Measurements from ENCODE around the gene TGFA.

Gene TGFA

GRCh38 chr2:70412294-70413070 is 141.1 kb downstream of the TGFA start:
- H3K79me2 ChIP-seq (ENCODE audit: insufficient read depth, low read length), result no peaks in the 10 kb centered on the region
- no peak for TF ChIP-seq EZH2 (IDR thresholded peaks at IDR 0.05; ENCODE audit: borderline replicate concordance, low read length)
- TF ChIP-seq CTCF (IDR thresholded peaks at IDR 0.05; ENCODE audit: low read length), result no peak
- no peak overlapping the region for H3K27ac ChIP-seq (ENCODE audit: low read depth, low read length, poor library complexity, severe bottlenecking)
- H3K9ac ChIP-seq (ENCODE audit: low read length), result no peak overlapping the region
- no peaks in the 10 kb centered on the region for H3K9me3 ChIP-seq (ENCODE audit: low read length)
- H2AFZ ChIP-seq (ENCODE audit: low read length), result no peak overlapping the region
- no peak overlapping the region for H3K4me3 ChIP-seq (ENCODE audit: low read depth, low read length, poor library complexity, severe bottlenecking)
- H3K27me3 ChIP-seq (ENCODE audit: insufficient read depth, low read length), result no peaks in the 10 kb centered on the region
- no peaks in the 10 kb centered on the region for H3K9me2 ChIP-seq (ENCODE audit: low read depth, low read length)
- H3F3A ChIP-seq (ENCODE audit: insufficient read depth, low read length), result no peaks in the 10 kb centered on the region
- no peaks in the 10 kb centered on the region for H3K36me3 ChIP-seq (ENCODE audit: insufficient read depth, low read length)
- H3K4me2 ChIP-seq (ENCODE audit: low read length), result no peak overlapping the region
- H3K4me1 ChIP-seq (ENCODE audit: insufficient read depth, low read length, severe bottlenecking), result no peaks in the 10 kb centered on the region
- no peaks in the 10 kb centered on the region for H4K20me1 ChIP-seq (ENCODE audit: insufficient read depth, low read length)

- no peaks in the 10 kb centered on the region for H4K20me1 ChIP-seq (ENCODE audit: insufficient read depth, low read length)
- H3K27me3 ChIP-seq (ENCODE audit: insufficient read depth, low read length), result no peaks in the 10 kb centered on the region
- H3F3A ChIP-seq (ENCODE audit: insufficient read depth, low read length), result no peaks in the 10 kb centered on the region
- no peak overlapping the region for H2AFZ ChIP-seq (ENCODE audit: low read length)
- H3K79me2 ChIP-seq (ENCODE audit: insufficient read depth, low read length), result no peaks in the 10 kb centered on the region
- no peaks in the 10 kb centered on the region for H3K4me1 ChIP-seq (ENCODE audit: insufficient read depth, low read length, severe bottlenecking)
- H3K36me3 ChIP-seq (ENCODE audit: insufficient read depth, low read length), result no peaks in the 10 kb centered on the region
- no peak for TF ChIP-seq CTCF (IDR thresholded peaks at IDR 0.05; ENCODE audit: low read length)
- no peak for TF ChIP-seq EZH2 (IDR thresholded peaks at IDR 0.05; ENCODE audit: borderline replicate concordance, low read length)
- no peaks in the 10 kb centered on the region for H3K9me2 ChIP-seq (ENCODE audit: low read depth, low read length)
- no peak overlapping the region for H3K4me2 ChIP-seq (ENCODE audit: low read length)
- no peaks in the 10 kb centered on the region for H3K9me3 ChIP-seq (ENCODE audit: low read length)
- no peak overlapping the region for H3K27ac ChIP-seq (ENCODE audit: low read depth, low read length, poor library complexity, severe bottlenecking)
- H3K4me3 ChIP-seq (ENCODE audit: low read depth, low read length, poor library complexity, severe bottlenecking), result no peak overlapping the region
- no peak overlapping the region for H3K9ac ChIP-seq (ENCODE audit: low read length)
These were observed 142.0 kb downstream of the TGFA start for GRCh38 chr2:70411483-70412125.

- Histone ChIP-seq H3K4me1 (ENCODE audit: insufficient read depth, low read length, severe bottlenecking) (peaks cover 6% of the 10 kb centered on the region), H2AFZ (ENCODE audit: low read length) (no peak overlapping the region), H3K27me3 (ENCODE audit: insufficient read depth, low read length) (no peaks in the 10 kb centered on the region), H3K9me3 (ENCODE audit: low read length) (no peaks in the 10 kb centered on the region), H3K9ac (ENCODE audit: low read length) (no peak overlapping the region), H3F3A (ENCODE audit: insufficient read depth, low read length) (no peaks in the 10 kb centered on the region), H4K20me1 (ENCODE audit: insufficient read depth, low read length) (no peaks in the 10 kb centered on the region), H3K4me3 (ENCODE audit: low read depth, low read length, poor library complexity, severe bottlenecking) (no peak overlapping the region), H3K27ac (ENCODE audit: low read depth, low read length, poor library complexity, severe bottlenecking) (no peak overlapping the region), H3K9me2 (ENCODE audit: low read depth, low read length) (no peaks in the 10 kb centered on the region), H3K4me2 (ENCODE audit: low read length) (no peak overlapping the region), H3K36me3 (ENCODE audit: insufficient read depth, low read length) (no peaks in the 10 kb centered on the region), H3K79me2 (ENCODE audit: insufficient read depth, low read length) (no peaks in the 10 kb centered on the region)
- TF ChIP-seq CTCF (IDR thresholded peaks at IDR 0.05; ENCODE audit: low read length) (no peak), EZH2 (IDR thresholded peaks at IDR 0.05; ENCODE audit: borderline replicate concordance, low read length) (no peak)
These were observed 150.2 kb downstream of the TGFA start for GRCh38 chr2:70403267-70404053.

Measured in OCI-LY1 (cell line).